DMS 273 (cell line): ENCODE data around the gene DHRS11.

Experiments
- DNase-seq: peaks from one replicate; lab custom pipeline; 2025; ENCODE audit not compliant: unreplicated experiment; lab: John Stamatoyannopoulos, UW

The DHRS11 gene

GRCh38 chr17:36613155-36613554 is 21.5 kb downstream of the DHRS11 start:
- DNase-seq = peak; percentile 30

- no peak for DNase-seq
Measured at GRCh38 chr17:36614081-36614480, 22.4 kb downstream of the DHRS11 start.

DNA sequence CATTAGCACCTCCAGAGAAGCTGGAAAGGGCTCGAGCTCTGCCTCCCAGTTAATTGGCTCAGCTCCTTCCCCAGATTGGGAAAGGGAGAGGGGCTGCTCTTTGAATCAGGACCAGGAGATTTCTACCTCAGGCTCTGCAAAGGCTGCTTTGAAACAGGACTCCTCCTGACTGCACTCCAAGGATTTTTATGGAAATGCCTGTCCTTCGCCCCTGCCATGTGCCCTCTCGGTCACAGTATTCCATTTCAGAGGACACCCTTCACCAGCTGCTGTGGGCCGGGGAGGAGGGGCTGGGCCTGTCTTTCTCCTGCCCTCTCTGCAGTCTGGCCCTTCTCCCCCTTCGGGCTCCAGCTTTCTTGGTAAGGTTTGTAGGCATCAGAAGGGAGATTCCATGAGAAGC is 23.3 kb downstream of the DHRS11 start:
- peak; percentile 49 for DNase-seq

DNA sequence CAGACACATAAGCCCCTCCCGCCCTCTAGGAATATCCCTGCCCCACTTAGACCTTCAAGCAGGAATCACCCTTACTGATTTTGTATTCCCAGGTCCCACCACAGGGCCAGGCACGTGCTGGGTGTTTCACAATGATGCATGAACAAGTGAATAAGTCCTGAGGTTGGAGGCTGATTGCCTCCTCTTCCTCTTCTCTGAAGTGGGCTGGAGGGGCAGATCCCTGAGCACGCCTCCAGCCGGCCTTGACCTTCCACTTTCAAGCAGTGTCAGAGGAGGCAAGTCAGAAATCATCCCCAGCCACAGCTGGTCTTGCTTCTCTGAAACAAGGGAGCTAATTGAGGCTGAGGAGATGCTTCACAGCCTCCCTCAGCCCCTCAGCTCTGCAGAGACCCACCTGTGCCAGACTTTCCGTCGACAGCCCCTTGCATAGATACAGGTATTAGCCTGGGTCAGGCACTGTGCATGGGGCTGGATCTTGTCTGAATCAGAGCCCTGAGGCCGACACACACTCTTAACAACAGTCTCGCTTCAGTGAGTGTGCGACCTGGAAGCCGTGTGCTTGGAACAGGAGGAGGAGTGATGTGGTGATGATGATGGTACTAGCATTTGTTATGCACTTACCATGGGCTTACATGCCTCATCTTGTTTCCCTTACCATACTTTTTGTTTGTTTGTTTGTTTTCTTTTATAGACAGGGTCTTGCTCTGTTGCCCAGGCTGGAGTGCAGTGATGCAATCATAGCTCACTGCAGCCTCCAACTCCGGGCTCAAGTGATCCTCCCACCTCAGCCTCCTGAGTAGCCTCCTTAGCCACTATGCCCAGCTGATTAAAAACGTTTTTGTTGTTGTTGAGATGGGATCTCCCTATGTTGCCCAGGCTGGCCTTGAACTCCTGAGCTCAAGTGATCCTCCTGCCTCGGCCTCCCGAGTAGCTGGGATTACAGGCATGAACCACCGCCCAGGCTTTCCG is 24.7 kb downstream of the DHRS11 start:
- no peak for DNase-seq

DNA sequence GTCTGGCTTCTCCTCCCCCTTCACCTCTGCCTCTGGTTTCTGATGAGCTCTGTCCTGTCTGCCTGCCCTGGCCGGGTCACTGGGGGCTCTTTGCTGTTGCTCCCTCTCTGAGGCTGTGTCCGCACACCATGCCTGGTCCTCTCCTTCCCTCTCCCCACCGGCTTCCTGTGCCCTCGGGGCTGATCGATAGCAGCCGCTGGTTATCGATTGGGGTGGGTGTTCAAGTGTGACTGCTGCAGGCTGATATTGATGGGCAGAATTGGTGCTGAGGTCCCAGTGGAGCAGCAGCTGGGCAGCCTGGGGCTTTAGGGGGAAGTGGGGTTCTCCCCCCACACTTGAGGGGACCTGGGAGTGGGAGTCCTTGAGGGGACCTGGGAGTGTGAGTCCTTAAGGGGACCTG is 26.1 kb downstream of the DHRS11 start:
- DNase-seq = no peak

DNA sequence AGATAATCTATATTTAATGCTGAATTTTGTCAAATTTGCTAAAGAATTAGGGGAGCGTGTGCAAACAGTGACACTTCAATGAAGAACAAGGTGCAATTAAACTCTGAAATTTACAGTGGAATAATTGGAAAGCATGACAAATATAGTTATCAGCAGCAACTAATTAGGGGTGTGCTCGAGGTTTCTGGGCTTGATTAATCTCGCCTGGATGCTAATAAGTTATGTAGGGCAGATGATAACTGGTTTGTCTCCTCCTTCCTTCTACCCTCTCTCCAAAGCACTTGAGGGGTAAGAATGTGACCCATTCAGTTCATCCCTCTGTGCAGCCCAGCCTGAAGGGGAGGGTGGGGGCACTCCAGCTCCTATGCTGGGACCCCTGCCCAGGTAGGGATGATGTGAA is 31.6 kb downstream of the DHRS11 start:
- DNase-seq = peak; percentile 17

GRCh38 chr17:36625188-36625587 is 33.5 kb downstream of the DHRS11 start:
- DNase-seq = no peak

- peak; percentile 19 for DNase-seq
Measured at GRCh38 chr17:36627101-36627500, 35.4 kb downstream of the DHRS11 start.

DNA sequence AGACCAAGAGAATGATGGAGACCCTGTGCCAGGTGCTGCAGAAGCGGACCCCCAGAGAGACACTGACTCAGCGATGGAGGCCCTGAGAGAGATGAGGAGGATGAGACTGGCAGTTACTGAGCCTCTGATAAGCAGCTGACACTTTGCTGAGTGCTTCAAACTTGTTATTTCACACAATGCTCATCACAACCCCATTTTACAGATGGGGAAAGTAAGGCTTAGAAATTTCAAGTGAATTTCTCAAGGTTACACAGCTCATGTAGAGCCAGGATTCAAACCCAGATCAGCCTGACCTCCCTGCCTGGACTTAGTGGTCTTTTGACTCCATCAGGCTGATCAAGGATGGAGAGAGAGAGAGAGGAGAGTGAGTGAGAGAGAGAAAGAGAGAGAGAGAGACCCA is 36.9 kb downstream of the DHRS11 start:
- no peak for DNase-seq

DNA sequence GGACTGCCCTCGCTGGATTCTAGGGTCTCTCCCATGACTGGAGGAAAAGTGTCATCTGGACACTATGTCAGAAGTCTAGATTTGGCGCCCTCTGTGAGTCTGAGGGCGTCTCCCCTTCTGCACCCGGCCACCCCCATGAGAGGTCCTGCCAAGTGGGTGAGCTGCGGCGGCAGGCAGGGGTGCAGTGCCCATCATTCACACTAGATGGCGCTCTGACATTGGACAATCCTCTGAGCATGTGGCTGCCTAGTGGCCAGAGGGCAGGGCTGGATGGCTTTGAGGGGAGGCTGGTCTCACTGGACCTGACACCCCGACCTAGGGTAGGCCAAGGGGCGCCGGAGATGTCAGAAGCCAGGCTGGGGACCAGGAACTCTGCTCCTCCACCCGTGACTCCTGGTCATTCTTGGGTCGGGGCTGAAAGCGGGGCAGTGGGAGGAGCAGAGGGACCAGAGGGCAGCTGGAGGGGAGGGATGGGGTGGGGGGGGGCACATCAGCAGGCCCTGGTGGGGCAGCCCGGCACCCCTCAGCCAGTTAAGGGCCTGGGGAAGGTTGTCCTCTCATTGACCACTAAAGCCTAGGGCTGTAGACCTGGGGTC is 37.7 kb downstream of the DHRS11 start:
- DNase-seq = peak; percentile 85

GRCh38 chr17:36629970-36630502 is 38.4 kb downstream of the DHRS11 start:
- peak; percentile 28 for DNase-seq

GRCh38 chr17:36631022-36631421 is 39.3 kb downstream of the DHRS11 start:
- DNase-seq = no peak

- no peak for DNase-seq
Measured at GRCh38 chr17:36632916-36633771, 41.5 kb downstream of the DHRS11 start.

GRCh38 chr17:36640346-36640745 is 48.7 kb downstream of the DHRS11 start:
- DNase-seq = no peak

DNA sequence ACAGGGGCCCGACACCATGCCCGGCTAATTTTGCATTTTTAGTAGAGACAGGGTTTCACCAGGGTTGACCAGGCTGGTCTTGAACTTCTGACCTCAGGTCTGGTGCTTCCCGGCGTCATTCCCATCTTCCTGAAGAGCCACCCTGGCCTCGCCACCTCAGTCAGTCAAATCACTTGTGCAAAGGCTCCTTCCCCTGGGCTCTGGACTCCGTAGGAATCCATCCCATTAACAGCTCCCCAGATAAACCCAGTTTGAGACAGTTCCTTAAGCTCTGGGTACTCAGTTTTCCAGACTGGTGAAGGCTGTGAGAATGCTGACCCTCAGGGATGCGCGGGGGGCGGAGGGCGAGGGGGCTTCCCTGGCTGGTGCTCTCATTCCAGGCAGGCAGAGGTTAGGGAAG is 49.2 kb downstream of the DHRS11 start:
- DNase-seq = no peak

DNA sequence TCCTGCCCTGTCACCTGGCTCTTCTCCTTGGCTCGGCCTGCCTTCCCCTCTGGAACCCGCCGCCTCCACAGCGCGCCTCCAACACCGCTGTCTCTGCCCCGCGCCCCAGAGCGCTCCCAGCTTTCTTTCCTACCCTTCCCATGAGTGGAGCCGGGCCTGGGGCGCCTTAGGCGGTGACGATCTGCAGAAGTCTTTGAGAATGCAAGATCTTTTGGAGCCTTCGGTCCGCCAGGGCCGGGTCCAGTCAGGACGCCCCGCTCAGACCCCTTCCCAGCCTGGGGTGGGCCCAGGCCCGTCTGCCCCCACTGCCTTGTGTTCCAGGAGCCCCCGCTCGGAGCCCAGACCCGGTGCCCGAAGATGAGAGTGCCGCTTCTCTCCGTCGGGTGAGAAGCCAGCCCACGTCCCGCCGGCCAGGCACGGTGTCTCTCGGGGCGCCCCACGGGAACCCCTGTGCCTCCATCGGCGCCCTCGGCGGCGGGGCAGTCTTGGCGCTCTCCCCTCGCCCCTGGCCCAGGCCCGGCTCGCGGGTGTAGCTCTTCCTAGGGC is 49.7 kb downstream of the DHRS11 start:
- DNase-seq = no peak

GRCh38 chr17:36641877-36642845 is 50.5 kb downstream of the DHRS11 start:
- DNase-seq = peak; percentile 36

GRCh38 chr17:36643086-36643685 is 51.5 kb downstream of the DHRS11 start:
- no peak for DNase-seq

DNA sequence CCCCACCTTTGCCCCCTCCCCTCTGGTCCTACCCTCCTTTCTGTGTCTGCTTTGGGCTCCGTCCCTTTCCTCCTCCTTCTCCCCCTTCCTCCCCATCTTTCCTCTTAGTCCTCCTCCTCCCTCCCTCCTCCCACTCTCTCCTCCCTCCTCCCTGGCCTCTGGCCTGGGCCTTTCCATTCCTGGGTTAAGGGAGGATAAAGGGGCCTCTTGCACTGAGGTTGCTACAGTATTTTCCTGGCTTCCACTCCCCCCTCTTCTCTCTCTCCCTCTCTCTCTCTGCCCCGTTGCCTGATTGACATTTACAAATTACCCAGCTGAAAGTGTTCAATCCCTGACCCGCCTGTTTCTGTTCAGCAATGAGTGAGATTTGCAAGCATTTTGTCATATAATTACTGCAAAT is 53.7 kb downstream of the DHRS11 start:
- DNase-seq = no peak
